Sigmoid colon (tissue), 3 donors: Measurements from ENCODE around the gene TAX1BP1.

ENCODE experiments used
- CTCF ChIP-seq, 4 experiments: fragments of 450-650 bp in 3 of 4; fragments of 200-600 bp in 1 of 4; IDR thresholded peaks; one replicate each; pipeline ENCODE4 v1.5.1; 2016 to 2019; ENCODE audit warnings: antibody characterized with exemption in 4 of 4, mild to moderate bottlenecking in 3 of 4, moderate library complexity in 2 of 4
- POLR2A ChIP-seq, 2 donors: fragments of 450-650 bp; IDR thresholded peaks; one replicate each; pipeline ENCODE4 v1.6.1; 2016; ENCODE audit warnings: antibody characterized with exemption in 2 of 2, mild to moderate bottlenecking in 2 of 2, moderate library complexity in 2 of 2

GRCh38 chr7:27727058-27727457, 12.9 kb upstream of the TAX1BP1 start:
- TF ChIP-seq CTCF (IDR thresholded peaks at IDR 0.05): no peak
- TF ChIP-seq POLR2A (IDR thresholded peaks at IDR 0.05): no peak
